ENCODE measurements around the gene PIP5K1B. TPM values are rescaled to one million over a fixed set of nuclear protein-coding genes. Genes with fewer than 3 reads are reported as not detected.

The PIP5K1B gene
- total RNA-seq, 1 experiment from 2014 or later, result not detected

DNA sequence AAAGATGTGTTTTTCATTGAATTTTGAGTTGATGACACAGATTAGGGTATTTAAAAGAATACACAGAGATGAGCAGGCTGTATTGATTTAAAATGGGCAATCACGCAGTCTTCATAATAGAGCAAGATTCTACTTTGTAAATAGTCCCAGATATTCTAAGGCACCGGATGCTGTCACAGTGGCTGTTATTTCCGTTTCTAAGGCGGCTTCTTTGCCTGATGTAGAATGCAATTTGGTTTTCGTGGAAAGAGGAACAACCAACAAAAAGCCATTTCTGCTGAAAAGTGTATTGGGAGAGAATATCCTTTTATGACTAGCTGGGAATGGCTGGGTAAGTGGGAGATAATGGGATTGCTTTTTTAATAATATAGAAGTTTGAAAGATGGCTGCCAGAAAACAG is 291.4 kb downstream of the PIP5K1B start:
- intact Hi-C loops (cut with micrococcal nuclease; ENCODE audit: unreplicated experiment), result no loop called here
- CTCF ChIA-PET, result no interaction called here
- no peaks in the 10 kb centered on the region for H3K36me3 ChIP-seq (ENCODE audit: insufficient read depth, low read length, poor library complexity, severe bottlenecking)

DNA sequence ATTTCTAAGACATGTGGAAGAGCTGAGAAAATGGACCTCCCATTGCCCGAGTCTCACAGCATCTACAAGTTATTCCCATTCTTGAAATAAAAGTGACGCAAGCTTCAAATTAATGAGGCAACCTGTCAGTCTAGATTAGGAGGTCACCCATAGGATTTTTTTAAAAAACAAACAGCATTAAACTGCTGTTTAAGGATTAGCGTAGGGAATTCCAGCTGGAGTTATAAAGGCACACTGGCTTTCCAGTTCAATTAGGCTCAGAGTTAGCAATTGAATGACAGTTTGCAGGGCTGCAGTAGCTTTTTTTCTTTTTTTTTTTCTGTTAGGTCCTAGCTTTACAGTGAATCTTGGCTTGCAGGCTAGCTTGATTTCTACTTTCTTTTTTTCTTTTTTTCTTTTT is 292.6 kb downstream of the PIP5K1B start:
- CTCF ChIA-PET, result interaction anchor here (0.7 kb wide), 1 partner anchor 18 kb away, joined by 3 read pairs; no protein-coding TSS in a partner anchor
- Histone ChIP-seq H3K27me3 (replicated peaks; ENCODE audit: insufficient read depth, low read depth, low read length, poor library complexity) (peaks cover 31% of the 10 kb centered on the region), H3K27ac (ENCODE audit: low read depth, low read length, poor library complexity, severe bottlenecking) (no peak overlapping the region), H3K4me3 (ENCODE audit: low read depth, low read length, poor library complexity, severe bottlenecking) (no peak overlapping the region), H3K36me3 (ENCODE audit: insufficient read depth, low read length, poor library complexity, severe bottlenecking) (no peaks in the 10 kb centered on the region), H3K4me1 (ENCODE audit: insufficient read depth, low read length, poor library complexity, severe bottlenecking) (no peaks in the 10 kb centered on the region), H3K9me3 (ENCODE audit: low read depth, low read length, poor library complexity, severe bottlenecking) (no peaks in the 10 kb centered on the region)
- TF ChIP-seq, protein P1, sequence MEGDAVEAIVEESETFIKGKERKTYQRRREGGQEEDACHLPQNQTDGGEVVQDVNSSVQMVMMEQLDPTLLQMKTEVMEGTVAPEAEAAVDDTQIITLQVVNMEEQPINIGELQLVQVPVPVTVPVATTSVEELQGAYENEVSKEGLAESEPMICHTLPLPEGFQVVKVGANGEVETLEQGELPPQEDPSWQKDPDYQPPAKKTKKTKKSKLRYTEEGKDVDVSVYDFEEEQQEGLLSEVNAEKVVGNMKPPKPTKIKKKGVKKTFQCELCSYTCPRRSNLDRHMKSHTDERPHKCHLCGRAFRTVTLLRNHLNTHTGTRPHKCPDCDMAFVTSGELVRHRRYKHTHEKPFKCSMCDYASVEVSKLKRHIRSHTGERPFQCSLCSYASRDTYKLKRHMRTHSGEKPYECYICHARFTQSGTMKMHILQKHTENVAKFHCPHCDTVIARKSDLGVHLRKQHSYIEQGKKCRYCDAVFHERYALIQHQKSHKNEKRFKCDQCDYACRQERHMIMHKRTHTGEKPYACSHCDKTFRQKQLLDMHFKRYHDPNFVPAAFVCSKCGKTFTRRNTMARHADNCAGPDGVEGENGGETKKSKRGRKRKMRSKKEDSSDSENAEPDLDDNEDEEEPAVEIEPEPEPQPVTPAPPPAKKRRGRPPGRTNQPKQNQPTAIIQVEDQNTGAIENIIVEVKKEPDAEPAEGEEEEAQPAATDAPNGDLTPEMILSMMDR (conservative IDR thresholded peaks at IDR 0.05; ENCODE audit: low read depth, low read length), result no peak
- no peak for TF ChIP-seq EZH2 (IDR thresholded peaks at IDR 0.05; ENCODE audit: borderline replicate concordance, low read depth, low read length, poor library complexity, severe bottlenecking)
- POLR2A ChIA-PET (ENCODE audit: low non-redundant PET), result no interaction called here
- no TSS peak for BruUV-seq (replicated peaks)
- DNase-seq (ENCODE audit: low spot score), result no peak
- intact Hi-C loops (cut with micrococcal nuclease; ENCODE audit: unreplicated experiment), result no loop called here

More for the DNA sequence above, 291.4 kb downstream of the PIP5K1B start:
- H3K27ac ChIP-seq (ENCODE audit: low read depth, low read length, poor library complexity, severe bottlenecking), result no peak overlapping the region
- BruUV-seq (replicated peaks), result no TSS peak
- no peak for TF ChIP-seq EZH2 (IDR thresholded peaks at IDR 0.05; ENCODE audit: borderline replicate concordance, low read depth, low read length, poor library complexity, severe bottlenecking)
- TF ChIP-seq, protein P1 (conservative IDR thresholded peaks at IDR 0.05; ENCODE audit: low read depth, low read length), result no peak
- peaks cover 19% of the 10 kb centered on the region for H3K27me3 ChIP-seq (replicated peaks; ENCODE audit: insufficient read depth, low read depth, low read length, poor library complexity)
- no peaks in the 10 kb centered on the region for H3K4me1 ChIP-seq (ENCODE audit: insufficient read depth, low read length, poor library complexity, severe bottlenecking)
- no peak for DNase-seq (ENCODE audit: low spot score)
- H3K4me3 ChIP-seq (ENCODE audit: low read depth, low read length, poor library complexity, severe bottlenecking), result no peak overlapping the region
- no peaks in the 10 kb centered on the region for H3K9me3 ChIP-seq (ENCODE audit: low read depth, low read length, poor library complexity, severe bottlenecking)
- POLR2A ChIA-PET (ENCODE audit: low non-redundant PET), result no interaction called here

DNA sequence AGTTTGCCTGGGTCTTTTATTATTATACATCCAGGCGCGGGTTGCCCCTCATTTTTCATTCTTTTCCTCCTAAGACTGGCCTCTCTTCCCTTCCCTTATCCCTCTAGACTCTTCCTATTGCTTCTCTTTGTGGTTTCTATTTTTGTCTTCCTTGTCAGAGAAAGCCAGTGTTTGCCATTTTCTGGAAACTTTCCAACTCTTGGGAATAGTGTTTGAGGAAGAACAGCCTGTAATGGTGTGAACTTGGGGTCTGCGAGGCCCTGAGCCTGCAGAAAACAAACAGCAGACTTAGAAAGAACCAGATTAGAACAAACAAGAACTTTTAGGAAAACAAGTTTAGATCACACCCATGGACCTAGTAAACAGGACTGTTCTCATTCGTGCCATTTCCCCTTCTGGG is 293.3 kb downstream of the PIP5K1B start:
- TF ChIP-seq, protein P1 (conservative IDR thresholded peaks at IDR 0.05; ENCODE audit: low read depth, low read length), result no peak
- TF ChIP-seq EZH2 (IDR thresholded peaks at IDR 0.05; ENCODE audit: borderline replicate concordance, low read depth, low read length, poor library complexity, severe bottlenecking), result no peak
- Histone ChIP-seq H3K27ac (ENCODE audit: low read depth, low read length, poor library complexity, severe bottlenecking) (no peak overlapping the region), H3K36me3 (ENCODE audit: insufficient read depth, low read length, poor library complexity, severe bottlenecking) (no peaks in the 10 kb centered on the region), H3K4me1 (ENCODE audit: insufficient read depth, low read length, poor library complexity, severe bottlenecking) (no peaks in the 10 kb centered on the region), H3K9me3 (ENCODE audit: low read depth, low read length, poor library complexity, severe bottlenecking) (no peaks in the 10 kb centered on the region), H3K4me3 (ENCODE audit: low read depth, low read length, poor library complexity, severe bottlenecking) (no peak overlapping the region), H3K27me3 (replicated peaks; ENCODE audit: insufficient read depth, low read depth, low read length, poor library complexity) (peaks cover 36% of the 10 kb centered on the region)
- ChIA-PET CTCF (no interaction called here), POLR2A (ENCODE audit: low non-redundant PET) (no interaction called here)
- intact Hi-C loops (cut with micrococcal nuclease; ENCODE audit: unreplicated experiment), result no loop called here
- no peak for DNase-seq (ENCODE audit: low spot score)
- BruUV-seq (replicated peaks), result no TSS peak
